Ovary (tissue), 9 donors: Measurements from ENCODE around the gene POLK. TPM values are rescaled to one million over a fixed set of nuclear protein-coding genes. Genes with fewer than 3 reads are reported as not detected.
"Not testable (repeated sequence)": the region's sequence is repeated elsewhere in the genome, so short reads cannot be mapped to it uniquely, and the experiment has no call there.

Experiments
- DNase-seq, 5 donors: peaks; one replicate each; pipeline ENCODE4 v3.0.0-alpha.2; 2019 to 2020
- H3K27ac ChIP-seq, 2 donors: fragments of 200-600 bp; one replicate each; pipeline versions ENCODE4 v1.5.1 to v1.8.0; 2019 to 2022
- H3K27me3 ChIP-seq: fragments of 200-600 bp; one replicate; pipeline ENCODE4 v1.8.0; 2022
- H3K36me3 ChIP-seq: fragments of 200-600 bp; sonication (generic); one replicate; pipeline ENCODE4 v1.5.1; 2019
- H3K4me1 ChIP-seq: one replicate; pipeline ENCODE4 v1.8.1; 2013; ENCODE audit warnings: mild to moderate bottlenecking, moderate library complexity; ENCODE audit not compliant: insufficient read depth
- H3K4me3 ChIP-seq: fragments of 200-600 bp; sonication (generic); one replicate; pipeline ENCODE4 v1.5.1; 2017
- H3K9me3 ChIP-seq, 2 donors: fragments of 200-600 bp in 1 of 2; sonication (generic) in 1 of 2; one replicate each; pipeline versions ENCODE4 v1.5.1 to v1.8.1; 2013 to 2019; ENCODE audit warnings: mild to moderate bottlenecking in 1 of 2, moderate library complexity in 1 of 2
- CTCF ChIP-seq, 3 donors: fragments of 450-650 bp in 2 of 3; fragments of 200-600 bp in 1 of 3; IDR thresholded peaks; one replicate each; pipeline versions ENCODE4 v1.5.1 to v1.8.0; 2016 to 2022; ENCODE audit warnings: antibody characterized with exemption in 3 of 3, mild to moderate bottlenecking in 1 of 3
- EP300 ChIP-seq: sonication (generic); formaldehyde crosslinking; IDR thresholded peaks from one replicate; pipeline ENCODE4 v1.6.1; 2017; ENCODE audit warnings: antibody characterized with exemption
- POLR2A ChIP-seq: fragments of 450-650 bp; IDR thresholded peaks from one replicate; pipeline ENCODE4 v1.6.1; 2017; ENCODE audit warnings: antibody characterized with exemption, mild to moderate bottlenecking, moderate library complexity
- WGBS, 3 donors: extraction: QIAGEN DNeasy Blood & Tissue Kit in 1 of 3; methylation state at CpG; one replicate each; pipeline versions ENCODE4 v1.1.5 to v1.1.7; 2013 to 2017; 5-methylcytosine and 5-hydroxymethylcytosine counted together
- intact Hi-C, 4 donors: fragments of 100-400 bp; cut with DNase I; formaldehyde crosslinking; loops; one replicate each; pipeline versions ENCODE4 v1.11.0 to v1.15.1; 2022 to 2023
- polyA plus RNA-seq, 2 donors: library from polyadenylated mRNA; stranded (reverse); fragments of 200-250 nt in 1 of 2; fragments of 350-450 nt in 1 of 2; fragmentation: Illumina TruSeq in 1 of 2; extraction: RNeasy Lipid Tissue Mini Kit (QIAGEN cat#74804) in 1 of 2; gene quantifications; one replicate each; pipeline ENCODE4 v1.2.3, GENCODE V29; 2013 to 2014
- total RNA-seq, 7 donors: library from RNA; depleted of rRNA in 2 of 7; stranded (reverse); fragments of >200 nt in 2 of 7; fragmentation: NEBNext Ultra II Directional in 3 of 7; extraction: Animal tissue kit (Norgen Biotek cat#: 25700) in 3 of 7; gene quantifications; one replicate each; pipeline versions ENCODE4 v1.1.0 to v1.2.4, GENCODE V29; 2016 to 2023
- donor health status: DM: no; HTN: no; CAD: no; lungs with moderate emphysema.
- donor health status: DM: no; HTN: no; CAD: no.
- donor health status: Bipolar disorder and iron deficiency.
- donor health status: DM: yes; HTN: yes; CAD: no.
- donor health status: DM: no; HTN: no; CAD: no.
- donor health status: DM: yes; HTN: yes; CAD: no.

The POLK gene
- total and polyA plus RNA-seq, 9 donors, result 9.3 to 41.0 (median 32.4) TPM

- no peaks in the 10 kb centered on the region for H3K27me3 ChIP-seq
- no peak for DNase-seq
- WGBS, 3 donors, result 66 to 91% (median 84%) methylated on average over 1 of the region's 1 CpG
- no peaks in the 10 kb centered on the region for H3K4me1 ChIP-seq
- H3K9me3 ChIP-seq, result no peaks in the 10 kb centered on the region
- intact Hi-C loops, result no loop called here
- TF ChIP-seq POLR2A (no peak), EP300 (no peak), CTCF (IDR thresholded peaks at IDR 0.05) (no peak)
- no peak overlapping the region for H3K4me3 ChIP-seq
- H3K36me3 ChIP-seq, result no peaks in the 10 kb centered on the region
- H3K27ac ChIP-seq, result no peak overlapping the region
These were observed 12.9 kb downstream of the POLK start for GRCh38 chr5:75524591-75524990.

GRCh38 chr5:75525344-75525743, 13.7 kb downstream of the POLK start:
- TF ChIP-seq CTCF (IDR thresholded peaks at IDR 0.05) (no peak), EP300 (no peak), POLR2A (no peak)
- no peak for DNase-seq
- Histone ChIP-seq H3K4me3 (no peak overlapping the region), H3K9me3 (no peaks in the 10 kb centered on the region), H3K4me1 (no peaks in the 10 kb centered on the region), H3K27me3 (no peaks in the 10 kb centered on the region), H3K27ac (no peak overlapping the region), H3K36me3 (no peaks in the 10 kb centered on the region)
- 93 to 97% (median 94%) methylated on average over 1 of the region's 1 CpG for WGBS, 3 donors
- intact Hi-C loops, result no loop called here

DNA sequence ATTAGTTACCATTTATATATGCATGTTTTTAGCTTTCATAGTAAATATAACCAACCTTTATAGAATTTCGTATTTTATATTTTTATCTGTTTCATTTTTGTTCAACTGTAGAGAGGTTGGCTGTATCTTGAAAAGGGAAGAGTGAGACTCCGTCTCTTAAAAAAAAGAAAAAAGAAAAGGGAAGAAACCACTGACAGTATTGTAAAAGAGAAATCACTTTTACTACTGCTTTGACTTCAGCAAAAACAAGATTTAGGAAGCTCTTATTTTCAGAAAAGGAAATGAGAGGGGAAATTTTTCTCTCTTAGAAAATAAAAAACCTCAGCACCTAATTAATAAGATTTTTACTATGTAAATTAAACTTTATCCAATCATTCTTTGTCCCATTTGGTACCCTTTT, 14.4 kb downstream of the POLK start:
- Histone ChIP-seq H3K36me3 (no peaks in the 10 kb centered on the region), H3K4me1 (no peaks in the 10 kb centered on the region), H3K27ac (no peak overlapping the region), H3K4me3 (no peak overlapping the region), H3K27me3 (no peaks in the 10 kb centered on the region), H3K9me3 (no peaks in the 10 kb centered on the region)
- 83 to 90% (median 88%) methylated on average over 2 of the region's 2 CpGs for WGBS, 3 donors
- no peak for TF ChIP-seq EP300
- TF ChIP-seq POLR2A, result no peak
- no peak for TF ChIP-seq CTCF (IDR thresholded peaks at IDR 0.05)
- DNase-seq, result no peak
- intact Hi-C loops, result no loop called here

- no peak overlapping the region for H3K27ac ChIP-seq
- H3K4me3 ChIP-seq, result no peak overlapping the region
- H3K9me3 ChIP-seq, result no peaks in the 10 kb centered on the region
- no peaks in the 10 kb centered on the region for H3K4me1 ChIP-seq
- no peak for DNase-seq
- TF ChIP-seq CTCF (IDR thresholded peaks at IDR 0.05) (no peak), EP300 (no peak), POLR2A (no peak)
- intact Hi-C loops, result no loop called here
- no peaks in the 10 kb centered on the region for H3K36me3 ChIP-seq
- no peaks in the 10 kb centered on the region for H3K27me3 ChIP-seq
These were observed 17.5 kb downstream of the POLK start for GRCh38 chr5:75529185-75529584.

DNA sequence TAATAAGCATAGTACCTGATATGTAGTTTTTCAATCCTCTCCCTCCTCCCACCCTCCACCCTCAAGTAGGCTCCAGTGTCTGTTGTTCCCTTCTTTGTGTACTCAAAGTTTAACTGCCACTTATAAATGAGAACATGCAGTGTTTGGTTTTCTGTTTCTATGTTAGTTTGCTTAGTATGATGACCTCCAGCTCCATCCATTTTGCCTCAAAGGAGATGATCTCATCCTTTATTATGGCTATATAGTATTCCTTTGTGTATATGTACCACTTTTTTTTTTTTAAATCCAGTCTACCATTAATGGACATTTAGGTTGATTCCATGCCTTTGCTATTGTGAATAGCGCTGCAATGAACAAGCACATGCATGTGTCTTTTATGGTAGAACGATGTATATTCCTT, 20.5 kb downstream of the POLK start:
- Histone ChIP-seq H3K27me3 (no peaks in the 10 kb centered on the region), H3K4me3 (no peak overlapping the region), H3K27ac (no peak overlapping the region), H3K36me3 (no peaks in the 10 kb centered on the region), H3K9me3 (no peaks in the 10 kb centered on the region), H3K4me1 (peaks cover 1% of the 10 kb centered on the region)
- intact Hi-C loops, result no loop called here
- WGBS, 3 donors, result 95 to 98% (median 98%) methylated on average over 2 of the region's 2 CpGs
- no peak for TF ChIP-seq POLR2A
- TF ChIP-seq EP300, result no peak
- TF ChIP-seq CTCF (IDR thresholded peaks at IDR 0.05), result no peak
- no peak for DNase-seq

- H3K9me3 ChIP-seq, DNase-seq, H3K4me1 ChIP-seq, H3K4me3 ChIP-seq, intact Hi-C loops, H3K36me3 ChIP-seq, H3K27me3 ChIP-seq, H3K27ac ChIP-seq: not testable (repeated sequence)
- 94 to 100% (median 100%) methylated on average over 1 of the region's 1 CpG for WGBS, 3 donors
These were observed 22.0 kb downstream of the POLK start for GRCh38 chr5:75533716-75534115.
